GM12875 (cell line): ENCODE results near the gene HMGN3.

ENCODE experiments used
- H3K4me3 ChIP-seq: one replicate; pipeline ENCODE4 v1.5.1; 2011; ENCODE audit warnings: low read depth, low read length, control low read depth
- TF ChIP-seq, protein P1 (sequence below): IDR thresholded peaks from 2 replicates; pipeline ENCODE4 v1.5.1; 2011; ENCODE audit warnings: low read depth, mild to moderate bottlenecking, control low read depth, inconsistent platforms, low read length, moderate library complexity, borderline replicate concordance; ENCODE audit not compliant: insufficient read depth

HMGN3 gene

DNA sequence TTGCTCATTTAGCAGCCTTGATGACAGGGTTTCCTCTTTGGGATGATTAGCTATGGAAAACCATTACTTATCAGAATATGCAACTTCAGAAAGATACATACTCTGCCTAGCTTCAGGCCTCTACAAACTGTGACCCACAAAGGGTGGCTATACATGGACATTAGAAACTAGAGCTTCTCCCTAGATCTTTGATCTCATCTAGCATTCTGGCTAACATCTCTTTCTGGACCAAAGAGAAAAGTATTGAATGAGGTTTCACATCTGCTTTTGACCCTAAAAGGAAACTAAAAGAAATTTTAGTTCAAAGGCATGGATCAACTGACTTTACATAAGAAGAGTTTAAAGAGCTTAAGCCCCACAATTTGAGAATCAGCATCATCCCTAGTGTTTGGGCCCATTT lies 12.4 kb upstream of the HMGN3 start:
- no peak overlapping the region for H3K4me3 ChIP-seq
- TF ChIP-seq, protein P1, sequence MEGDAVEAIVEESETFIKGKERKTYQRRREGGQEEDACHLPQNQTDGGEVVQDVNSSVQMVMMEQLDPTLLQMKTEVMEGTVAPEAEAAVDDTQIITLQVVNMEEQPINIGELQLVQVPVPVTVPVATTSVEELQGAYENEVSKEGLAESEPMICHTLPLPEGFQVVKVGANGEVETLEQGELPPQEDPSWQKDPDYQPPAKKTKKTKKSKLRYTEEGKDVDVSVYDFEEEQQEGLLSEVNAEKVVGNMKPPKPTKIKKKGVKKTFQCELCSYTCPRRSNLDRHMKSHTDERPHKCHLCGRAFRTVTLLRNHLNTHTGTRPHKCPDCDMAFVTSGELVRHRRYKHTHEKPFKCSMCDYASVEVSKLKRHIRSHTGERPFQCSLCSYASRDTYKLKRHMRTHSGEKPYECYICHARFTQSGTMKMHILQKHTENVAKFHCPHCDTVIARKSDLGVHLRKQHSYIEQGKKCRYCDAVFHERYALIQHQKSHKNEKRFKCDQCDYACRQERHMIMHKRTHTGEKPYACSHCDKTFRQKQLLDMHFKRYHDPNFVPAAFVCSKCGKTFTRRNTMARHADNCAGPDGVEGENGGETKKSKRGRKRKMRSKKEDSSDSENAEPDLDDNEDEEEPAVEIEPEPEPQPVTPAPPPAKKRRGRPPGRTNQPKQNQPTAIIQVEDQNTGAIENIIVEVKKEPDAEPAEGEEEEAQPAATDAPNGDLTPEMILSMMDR, result no peak

DNA sequence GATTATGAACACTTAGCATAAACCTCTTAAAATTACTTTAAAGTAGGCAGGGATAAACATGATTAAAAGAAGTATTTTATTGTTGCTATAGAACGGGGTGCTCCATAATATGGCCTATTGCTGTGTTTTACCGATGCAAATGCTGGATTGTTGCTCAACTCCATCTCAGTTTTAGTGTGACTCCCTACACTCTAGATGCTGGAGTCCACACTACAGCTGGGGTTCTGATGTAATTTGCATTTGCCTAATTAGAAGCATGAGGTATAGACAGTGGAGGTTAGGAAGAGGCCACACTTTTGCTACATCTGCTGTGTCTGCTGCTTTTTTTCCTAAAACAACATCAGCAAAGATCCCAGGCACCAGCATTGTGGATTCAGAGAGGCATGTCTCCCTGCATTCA lies 6.7 kb upstream of the HMGN3 start:
- TF ChIP-seq, protein P1, result no peak
- no peak overlapping the region for H3K4me3 ChIP-seq

DNA sequence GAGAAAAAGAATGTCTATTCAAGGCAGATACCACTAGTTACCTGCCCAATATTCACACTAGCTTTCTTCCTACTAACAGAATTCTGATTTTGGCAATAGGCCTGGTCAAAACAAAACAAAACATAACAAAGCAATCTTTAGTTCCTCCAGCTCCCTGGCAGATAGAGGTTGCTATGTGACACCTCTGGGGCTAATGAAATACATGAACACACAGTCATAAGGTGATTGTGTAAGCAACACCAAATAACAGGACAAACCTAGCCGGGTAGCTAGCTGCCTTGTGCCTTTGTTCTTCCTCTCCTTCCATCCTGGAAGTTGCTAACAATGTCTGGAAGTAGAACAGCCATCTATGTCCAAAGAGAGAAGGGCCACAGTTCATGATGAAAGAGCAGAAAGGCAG lies 6.0 kb upstream of the HMGN3 start:
- TF ChIP-seq, protein P1, result no peak
- no peak overlapping the region for H3K4me3 ChIP-seq

DNA sequence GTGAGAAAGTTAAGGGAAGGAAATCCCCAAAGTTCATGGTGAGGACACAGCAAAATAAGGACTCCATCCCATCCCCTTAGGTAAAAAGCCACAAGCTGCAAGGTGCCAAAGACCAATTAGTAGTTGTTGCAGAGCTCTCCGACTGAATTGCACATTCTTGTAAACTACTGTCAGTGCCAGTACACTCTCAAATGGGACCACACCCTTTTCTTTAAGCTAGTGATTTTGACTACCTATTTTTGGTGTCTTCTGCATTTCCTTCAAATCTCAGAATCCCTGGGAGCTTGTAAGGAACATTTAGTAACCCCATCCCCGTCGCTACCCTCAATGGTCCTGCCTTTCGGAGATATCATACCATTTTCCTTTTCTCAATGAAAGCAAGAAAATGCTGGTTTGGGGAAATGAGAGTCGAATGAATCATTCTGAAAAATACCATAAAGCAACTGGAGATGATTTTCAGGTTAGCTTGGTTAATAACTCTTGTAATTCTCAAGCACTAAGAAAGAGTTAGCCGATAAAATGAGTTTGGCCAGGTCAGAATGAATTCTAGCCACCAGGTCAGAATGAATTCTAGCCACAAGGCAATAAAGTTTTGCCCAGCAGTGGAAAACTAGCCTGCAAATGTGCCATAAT lies 5.2 kb upstream of the HMGN3 start:
- TF ChIP-seq, protein P1, result no peak
- no peak overlapping the region for H3K4me3 ChIP-seq

DNA sequence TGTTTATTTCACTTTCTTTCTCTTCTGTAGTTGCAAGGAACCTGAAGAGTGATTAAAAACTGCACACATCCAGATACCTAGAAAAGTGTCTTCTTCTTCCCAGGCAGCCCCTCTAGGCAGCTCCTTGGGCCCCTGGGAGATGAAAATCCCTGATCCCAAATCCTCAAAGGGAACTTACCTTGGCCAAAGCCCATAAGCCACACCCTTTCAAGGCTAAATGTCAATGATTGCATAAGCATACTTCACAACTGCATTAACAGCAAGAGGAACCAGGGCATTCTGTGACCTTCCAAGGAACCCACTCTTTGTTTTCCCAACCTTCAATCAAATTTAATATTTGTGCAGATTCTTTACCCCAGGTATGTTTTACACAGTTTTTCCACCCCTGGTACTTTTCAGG lies 4.4 kb upstream of the HMGN3 start:
- TF ChIP-seq, protein P1, result no peak
- H3K4me3 ChIP-seq, result no peak overlapping the region

DNA sequence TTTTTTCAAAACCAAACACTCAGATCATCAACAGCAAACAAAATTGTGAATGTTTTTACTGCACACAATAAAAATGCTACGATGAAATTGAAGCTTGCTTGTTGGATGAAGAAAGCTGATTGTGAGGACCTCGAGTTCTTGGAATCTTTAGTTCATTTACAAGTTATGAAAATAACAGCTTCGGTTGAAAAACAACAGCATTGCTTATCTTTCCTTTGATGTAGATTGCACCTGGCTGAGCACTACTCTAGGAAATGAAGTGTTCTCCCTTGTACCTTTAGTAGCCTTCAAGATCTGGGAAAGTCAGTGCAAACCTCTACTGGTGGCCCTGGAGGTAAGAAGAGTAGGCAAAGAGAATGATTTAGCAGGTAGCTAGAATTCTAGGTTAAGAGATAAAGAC lies 2.2 kb upstream of the HMGN3 start:
- TF ChIP-seq, protein P1, result no peak
- no peak overlapping the region for H3K4me3 ChIP-seq

DNA sequence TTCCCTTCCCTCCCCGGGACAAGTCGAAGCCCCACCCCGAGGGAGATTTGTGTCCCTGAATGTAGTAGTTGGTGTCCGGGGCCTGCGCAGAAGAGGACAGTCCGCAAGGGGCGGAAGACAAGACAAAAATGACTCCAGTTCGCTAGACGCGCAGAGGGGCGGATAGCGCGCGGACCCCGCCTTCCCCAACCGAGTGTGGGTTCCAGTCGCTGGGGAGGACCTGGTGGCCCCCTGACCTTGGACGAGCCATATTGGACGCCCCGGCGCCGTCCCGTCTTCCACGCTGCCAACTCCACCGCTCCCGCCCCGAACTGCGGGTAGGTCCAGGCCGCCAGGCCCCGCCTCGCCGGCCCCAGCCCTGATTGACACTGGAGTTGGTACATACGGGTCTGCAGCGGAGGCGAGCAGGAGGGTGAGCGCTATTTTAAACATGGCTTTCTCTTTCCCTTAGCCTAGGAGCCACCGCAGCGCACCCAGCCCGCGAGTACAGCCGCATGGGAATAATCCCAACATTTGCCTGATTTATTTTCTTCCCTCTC lies 802 bp downstream of the HMGN3 start:
- TF ChIP-seq, protein P1, result peak; percentile 33
- H3K4me3 ChIP-seq, result peak overlapping the region; percentile 55
